GM19025 (cell line): ENCODE results near the gene PITPNM3.

ENCODE experiments used
- ATAC-seq: cut with Tn5 transposase; IDR thresholded peaks from one replicate; pipeline ENCODE4 v1.9.1; 2021; ENCODE audit warnings: mild to moderate bottlenecking, low read depth, moderate library complexity; ENCODE audit not compliant: unreplicated experiment

PITPNM3 gene

DNA sequence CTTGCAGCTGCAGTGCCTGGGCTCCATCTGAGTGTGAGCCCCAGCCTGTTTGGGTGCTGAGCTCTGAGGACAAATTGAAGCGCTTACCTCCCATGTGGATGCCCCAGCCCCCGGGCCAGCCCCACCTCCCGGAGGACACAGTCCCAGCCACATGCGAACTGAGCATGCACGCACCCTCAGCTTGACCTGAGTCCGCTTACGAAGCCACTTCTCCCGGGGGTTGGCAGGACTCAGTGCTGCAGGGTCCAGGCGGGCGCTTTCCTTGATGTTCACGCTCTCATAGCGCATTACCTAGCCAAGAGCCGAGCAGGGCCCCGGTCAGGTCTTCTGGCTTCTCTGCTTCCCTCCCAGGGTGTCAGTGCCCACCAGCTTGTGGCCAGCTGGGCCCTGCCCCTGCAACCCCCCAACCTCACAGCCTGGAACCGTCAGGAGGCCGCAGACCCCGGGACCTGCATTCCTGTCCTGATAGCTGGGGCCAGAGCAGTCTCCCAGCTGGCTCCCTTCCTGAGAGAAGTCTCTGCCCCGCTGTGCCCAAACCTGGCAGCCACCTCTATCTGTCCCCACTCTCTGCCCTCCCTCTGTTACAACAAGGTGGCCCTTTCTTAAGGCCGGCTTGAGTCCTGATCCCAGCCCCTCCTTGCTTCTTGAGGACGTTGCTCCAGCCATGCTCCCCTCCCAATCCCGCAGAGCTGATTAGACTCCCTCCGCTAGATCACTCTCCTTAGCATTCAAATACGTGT is 88.1 kb downstream of the PITPNM3 start:
- no peak for ATAC-seq

DNA sequence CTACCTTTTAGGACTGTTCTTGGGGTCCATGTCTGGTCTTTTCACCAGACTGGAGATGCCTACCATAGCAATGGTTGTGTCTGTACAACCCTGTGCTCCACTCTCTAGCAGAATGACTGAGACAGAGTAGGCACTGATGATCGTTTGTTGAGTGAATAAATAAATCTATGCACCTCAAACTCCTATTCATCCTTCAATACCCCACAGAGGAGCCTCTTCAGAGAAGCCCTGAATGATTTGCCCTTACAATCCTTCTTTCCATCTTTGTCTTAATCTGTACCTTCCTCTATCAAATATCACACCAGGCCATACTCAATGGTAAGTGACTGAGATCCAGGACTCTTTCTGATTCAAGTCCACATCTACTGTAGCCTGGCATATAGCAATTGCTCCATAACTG is 88.8 kb downstream of the PITPNM3 start:
- no peak for ATAC-seq

DNA sequence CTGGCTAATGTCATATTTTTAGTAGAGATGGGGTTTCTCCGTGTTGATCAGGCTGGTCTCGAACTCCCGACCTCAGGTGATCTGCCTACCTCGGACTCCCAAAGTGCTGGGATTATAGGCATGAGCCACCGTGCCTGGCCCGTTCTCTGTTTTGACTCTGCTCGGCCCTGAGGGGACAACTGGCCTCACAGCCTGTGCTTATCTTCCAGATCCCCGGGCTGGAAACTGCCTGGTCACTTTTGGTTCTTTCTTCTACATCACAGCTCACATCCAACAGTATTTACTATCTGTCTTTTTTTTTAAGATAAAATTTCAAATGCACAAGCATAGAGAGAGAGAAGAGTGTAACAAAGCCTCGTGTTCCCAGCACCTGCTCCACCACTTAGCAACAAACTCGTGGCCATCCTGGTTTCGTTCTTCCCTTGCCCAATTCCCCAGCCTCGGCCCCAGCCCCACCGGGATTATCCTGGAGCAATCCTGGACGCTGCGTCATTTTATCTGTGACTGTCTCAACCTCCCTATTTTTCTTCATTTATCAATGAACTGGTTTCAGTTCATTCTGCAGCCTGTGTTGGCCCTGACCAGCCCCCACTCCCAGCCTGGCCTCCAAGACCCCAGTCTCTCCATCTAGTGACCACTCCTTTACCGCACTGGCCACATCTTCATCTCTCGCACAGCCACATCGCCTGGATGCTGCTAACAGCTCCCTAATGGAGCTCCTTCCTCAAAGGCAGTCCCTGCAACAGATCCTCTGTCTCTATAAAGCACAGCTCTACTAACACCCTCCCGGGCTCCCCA is 91.0 kb downstream of the PITPNM3 start:
- no peak for ATAC-seq

DNA sequence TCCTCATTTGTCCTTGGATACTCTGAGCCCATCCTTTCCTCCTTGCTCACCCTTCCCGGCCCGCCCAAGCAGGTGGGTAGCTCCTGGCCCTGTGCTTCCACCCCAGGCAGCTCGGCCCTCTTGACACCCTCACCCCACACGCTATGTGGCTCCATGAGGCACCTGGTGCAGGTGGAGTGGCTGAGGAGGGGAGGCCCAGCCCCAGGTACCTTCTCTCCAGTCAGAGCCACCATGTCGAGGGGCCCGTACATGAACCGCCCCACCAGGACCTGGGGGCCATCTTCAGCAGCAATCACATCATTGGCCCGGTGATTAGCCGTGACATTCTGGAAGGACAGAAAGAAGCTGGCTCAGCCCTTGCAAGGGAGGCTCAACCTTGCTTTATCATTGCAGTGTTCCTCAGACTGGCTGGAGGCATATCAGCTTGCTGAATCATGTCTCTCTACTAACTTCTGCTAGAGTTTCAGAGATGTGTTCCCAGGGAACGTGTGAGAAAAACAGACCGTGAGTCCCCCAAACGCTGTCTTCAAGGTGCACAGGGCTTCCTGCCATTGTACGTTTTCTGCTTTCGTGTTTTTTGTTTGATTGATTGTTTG is 91.8 kb downstream of the PITPNM3 start:
- no peak for ATAC-seq

DNA sequence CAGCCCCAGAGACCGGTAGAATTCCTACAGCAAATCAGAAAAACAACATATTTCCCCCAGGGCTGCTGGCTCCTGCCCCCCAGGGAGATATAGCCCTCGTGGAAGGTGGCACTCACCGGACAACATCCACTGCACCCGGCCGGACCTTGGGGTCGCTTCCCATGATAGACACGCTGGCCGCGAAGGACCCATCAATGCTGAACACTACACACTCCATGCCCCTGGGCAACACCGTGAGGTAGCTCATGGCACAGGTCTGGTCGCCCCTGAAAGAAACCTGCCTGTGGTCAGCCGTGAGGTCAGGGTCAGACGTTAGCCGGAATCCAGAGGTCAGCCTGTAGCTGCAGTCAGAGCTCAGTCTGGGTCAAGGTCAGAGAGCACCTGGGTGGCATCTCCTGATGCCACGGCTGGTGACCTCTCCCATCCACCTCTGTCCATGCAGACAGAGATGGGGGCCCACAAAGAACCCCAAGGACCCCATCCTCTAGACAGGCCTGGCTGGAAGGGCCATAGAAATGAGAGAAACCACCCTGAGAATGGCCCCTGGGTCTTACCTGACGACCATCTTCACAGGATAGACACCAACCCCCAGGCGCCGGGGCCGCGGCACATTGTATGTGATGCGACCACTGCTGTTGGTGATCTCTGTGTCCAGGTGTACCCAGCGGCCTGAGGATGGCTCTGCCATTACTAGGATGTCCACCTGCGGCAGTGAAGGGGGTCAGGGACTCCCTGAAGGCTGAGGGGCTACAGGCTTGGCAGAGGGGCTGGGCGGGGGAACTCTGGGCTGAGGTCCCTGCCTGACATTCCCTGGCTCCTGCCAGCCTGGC is 92.5 kb downstream of the PITPNM3 start:
- ATAC-seq = no peak

DNA sequence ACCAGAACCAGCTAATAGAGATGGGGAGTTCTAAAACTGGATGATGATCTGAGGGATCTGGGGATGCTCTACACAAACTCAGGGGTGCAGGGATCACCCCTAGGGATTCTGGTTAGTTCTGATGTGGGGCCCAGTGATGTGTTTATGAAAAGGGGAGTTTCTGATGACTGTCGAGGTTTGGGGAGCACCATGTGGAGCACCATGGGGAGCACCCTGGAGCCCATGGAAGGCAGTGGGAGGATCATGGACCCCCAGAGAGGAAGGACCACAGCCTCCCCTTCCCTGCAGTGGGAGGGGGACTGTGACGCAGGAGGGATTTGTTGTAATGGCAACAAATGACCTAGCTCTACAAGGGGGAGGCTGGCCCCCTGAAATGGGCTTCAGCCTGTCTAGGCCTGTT is 93.7 kb downstream of the PITPNM3 start:
- ATAC-seq = no peak

DNA sequence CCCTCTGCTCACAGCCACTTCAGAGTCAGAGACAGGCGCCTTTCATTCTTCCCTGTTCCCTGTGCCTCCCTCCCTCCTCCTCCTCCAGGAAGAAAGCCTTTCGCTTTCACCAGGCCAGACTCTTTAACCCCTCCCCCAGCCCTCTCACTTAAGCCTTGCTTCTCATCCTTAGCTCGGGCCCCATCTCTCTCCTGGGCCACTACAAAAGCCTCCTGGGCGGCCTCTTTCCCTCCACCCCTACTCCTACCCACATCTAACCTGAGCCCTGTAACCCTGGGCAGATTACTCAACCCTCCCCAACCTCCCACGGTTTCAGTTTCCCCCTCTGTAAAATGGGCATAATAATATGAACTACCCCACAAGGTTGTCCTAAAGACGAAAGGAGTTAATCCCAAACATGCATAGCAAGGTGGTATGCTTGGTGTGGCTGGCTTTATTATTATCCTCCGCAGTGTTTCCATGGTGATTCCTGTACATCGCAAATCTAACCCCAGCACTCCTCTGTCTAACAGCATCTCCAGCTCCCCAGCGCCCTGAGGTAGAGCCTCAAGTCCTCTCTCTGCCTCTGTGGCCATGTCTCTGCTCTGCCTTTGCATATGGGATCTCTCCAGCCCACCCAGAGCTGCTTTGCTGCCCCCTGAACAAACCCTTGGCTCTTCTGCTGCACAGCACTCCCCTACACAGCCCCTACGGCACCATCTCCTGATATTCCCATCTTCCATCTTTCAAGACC is 94.4 kb downstream of the PITPNM3 start:
- ATAC-seq = no peak

DNA sequence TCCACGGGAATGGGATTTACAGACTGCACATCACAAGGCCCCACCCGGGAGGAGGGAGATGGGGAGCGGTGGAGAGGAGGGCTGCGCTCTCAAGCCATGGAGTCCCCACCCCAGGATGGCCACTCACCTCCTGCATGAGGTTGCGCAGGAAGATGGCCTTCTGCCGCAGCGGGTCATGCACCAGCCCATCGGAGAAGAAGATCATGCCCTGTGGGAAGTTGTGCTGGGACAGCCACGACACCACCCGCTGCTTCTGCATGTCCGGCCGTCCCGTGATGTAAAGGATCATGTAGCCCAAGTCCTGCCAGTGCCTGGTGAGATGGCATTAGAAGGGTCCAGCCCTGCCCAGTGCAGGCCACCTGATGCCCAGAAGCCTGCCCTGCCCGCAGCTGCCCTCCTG is 95.1 kb downstream of the PITPNM3 start:
- ATAC-seq = no peak

DNA sequence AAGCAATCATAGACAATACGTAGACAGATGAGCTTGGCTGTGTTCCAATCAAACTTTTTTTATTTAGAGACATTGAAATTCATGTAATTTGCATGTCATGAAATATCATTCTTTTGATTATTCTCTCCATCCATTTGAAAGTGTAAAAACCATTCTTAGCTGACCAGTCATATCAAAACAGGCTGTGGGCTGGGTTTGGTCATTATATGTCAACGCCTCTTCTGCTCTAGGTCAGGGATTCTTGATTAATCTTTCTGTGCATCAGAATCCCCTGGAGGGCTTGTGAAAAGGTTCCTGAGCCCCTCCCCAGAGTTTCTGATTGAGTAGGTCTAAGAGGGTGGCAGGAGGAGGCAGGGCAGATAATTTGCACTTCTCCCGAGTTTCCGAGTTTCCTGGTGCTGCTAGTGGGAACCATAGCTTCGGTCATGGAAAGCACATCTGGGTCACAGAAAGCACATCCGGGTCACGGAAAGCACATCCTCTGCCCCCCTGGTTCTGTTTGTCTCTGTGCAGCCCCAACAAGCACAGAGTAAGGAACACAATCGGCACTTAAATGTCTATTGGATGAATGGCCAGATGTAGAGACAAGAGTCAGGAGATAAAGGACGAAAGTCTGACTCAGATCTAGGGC is 95.7 kb downstream of the PITPNM3 start:
- no peak for ATAC-seq

DNA sequence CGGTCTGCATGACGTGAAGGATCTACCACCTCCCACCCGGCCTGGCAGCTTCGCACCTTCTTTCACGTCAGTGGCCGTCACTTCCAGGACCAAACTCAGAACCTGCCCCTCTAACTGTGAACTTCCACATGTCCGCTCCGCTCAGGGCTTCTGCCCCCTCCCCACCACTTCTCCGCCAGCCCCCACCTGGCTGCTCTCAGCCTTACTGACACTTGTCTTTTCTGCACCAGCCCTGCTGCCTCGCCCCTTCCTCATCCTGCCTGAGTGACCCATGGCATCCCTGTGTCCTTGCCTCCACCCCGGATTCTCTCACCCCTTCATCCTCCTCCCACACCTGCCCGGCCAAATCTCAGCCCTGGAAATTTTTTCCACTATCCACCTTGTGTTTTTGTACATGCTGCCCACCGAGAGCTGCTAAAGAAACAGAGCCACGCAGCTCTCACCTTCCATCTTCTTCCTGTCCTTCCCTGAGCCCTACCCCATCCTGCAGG is 97.8 kb downstream of the PITPNM3 start:
- ATAC-seq = no peak

DNA sequence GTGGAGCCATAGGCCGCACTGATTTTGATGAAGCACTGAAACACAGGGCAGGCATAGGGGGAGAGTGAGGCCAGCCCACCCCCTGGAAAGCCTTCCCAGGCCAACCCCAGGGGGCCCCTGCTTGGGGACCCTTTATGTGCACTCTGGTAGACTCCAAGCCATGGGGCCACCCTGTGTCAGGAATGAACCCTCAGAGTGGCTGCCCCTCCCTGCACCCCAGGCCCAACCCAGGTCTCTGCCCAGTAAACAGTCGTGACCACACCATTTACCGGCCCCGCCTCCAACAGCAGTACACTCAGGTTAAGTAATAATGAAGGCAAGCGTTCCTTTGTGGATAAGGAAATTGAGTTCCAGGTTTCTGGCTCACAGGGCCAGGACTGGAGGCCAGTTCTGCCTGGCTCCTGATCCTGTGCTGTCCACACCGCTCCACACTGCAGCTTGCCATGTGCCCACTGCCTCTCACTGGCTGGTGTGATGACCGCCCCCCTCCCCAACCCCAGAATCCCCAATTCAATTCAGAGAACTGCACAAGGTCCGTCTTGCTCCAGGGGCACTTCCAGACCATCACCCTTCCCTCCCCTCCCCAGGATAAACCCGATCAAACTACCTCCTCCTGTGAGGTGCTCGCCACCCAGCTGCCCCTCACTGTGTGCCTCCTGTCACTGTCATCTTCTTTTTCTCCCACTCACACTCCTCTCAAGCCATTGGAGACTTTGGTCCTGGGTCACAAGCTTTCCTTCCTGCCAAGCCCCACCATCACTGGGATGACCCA is 98.5 kb downstream of the PITPNM3 start:
- ATAC-seq = no peak

DNA sequence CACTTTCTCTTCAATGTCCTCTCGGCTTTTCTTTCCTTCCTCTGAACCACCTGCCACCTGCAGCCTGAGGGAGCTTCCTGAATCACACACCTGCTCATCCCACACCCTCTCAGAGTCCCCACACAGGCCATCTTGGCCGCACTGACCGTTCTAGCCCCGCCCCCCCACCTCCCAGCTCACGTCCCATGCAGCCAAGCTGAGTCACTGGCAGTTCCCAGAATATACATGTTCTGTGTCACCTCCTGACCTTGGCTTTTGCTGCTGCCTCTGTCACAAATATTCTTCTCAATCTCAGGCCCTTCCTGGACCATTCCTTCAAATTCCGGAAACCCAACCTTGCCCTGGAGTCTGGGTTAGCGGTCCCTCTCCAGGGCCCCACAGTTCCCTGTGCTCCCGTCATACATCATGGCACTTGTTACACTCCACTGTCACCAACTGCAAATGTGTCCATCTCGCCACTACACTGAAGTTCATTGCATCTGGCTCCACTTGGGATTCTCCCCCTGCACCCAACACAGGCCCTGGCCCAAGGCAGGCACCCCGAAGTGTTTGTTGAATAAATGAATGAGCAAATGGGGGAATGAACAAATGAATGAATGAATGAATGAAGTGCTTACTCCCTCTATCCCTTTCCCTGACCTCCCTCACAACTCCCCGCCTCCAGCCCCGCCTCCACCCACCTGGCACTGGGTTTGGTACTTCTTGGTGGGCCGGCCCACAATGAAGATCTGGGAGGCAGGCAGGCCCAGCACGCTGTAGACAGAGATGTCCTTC is 99.3 kb downstream of the PITPNM3 start:
- no peak for ATAC-seq

DNA sequence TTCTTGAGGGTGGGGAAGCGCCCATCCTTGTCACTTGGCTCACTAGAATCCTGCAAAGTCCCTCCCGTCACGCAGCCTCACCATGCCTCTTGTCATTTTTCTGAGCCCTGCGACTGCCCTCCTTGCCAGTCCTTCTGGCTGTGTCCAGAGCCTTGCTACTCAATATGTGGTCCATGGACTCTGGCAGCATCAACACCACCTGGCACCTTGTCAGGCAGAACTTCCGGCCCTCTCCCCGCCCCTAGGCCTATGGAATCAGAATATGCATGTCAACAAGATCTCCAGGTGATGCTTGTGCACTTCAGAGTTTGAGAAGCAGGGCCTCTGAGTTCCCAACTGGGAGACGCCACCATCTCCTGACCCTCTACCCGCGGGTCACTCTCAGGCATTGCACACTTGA is 100.0 kb downstream of the PITPNM3 start:
- ATAC-seq = no peak

DNA sequence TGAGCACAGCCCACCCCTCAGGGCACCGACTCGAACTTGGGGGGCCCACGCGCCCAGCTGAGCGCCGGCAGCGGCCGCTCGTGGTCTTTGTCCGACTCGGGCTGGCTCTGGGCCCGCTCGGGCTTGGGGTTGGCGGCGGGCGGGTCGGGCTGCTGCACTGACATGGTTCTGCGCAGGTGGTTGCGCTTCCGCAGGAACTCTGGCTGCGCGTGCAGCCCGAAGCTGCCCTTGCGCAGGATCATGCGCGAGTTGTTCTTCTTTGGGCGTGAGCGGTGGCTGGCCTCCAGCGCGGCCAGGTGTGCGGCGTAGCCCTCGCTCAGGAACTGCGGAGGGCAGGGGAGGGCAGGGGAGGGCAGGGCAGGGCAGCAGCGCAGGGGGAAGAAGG is 101.0 kb downstream of the PITPNM3 start:
- no peak for ATAC-seq

DNA sequence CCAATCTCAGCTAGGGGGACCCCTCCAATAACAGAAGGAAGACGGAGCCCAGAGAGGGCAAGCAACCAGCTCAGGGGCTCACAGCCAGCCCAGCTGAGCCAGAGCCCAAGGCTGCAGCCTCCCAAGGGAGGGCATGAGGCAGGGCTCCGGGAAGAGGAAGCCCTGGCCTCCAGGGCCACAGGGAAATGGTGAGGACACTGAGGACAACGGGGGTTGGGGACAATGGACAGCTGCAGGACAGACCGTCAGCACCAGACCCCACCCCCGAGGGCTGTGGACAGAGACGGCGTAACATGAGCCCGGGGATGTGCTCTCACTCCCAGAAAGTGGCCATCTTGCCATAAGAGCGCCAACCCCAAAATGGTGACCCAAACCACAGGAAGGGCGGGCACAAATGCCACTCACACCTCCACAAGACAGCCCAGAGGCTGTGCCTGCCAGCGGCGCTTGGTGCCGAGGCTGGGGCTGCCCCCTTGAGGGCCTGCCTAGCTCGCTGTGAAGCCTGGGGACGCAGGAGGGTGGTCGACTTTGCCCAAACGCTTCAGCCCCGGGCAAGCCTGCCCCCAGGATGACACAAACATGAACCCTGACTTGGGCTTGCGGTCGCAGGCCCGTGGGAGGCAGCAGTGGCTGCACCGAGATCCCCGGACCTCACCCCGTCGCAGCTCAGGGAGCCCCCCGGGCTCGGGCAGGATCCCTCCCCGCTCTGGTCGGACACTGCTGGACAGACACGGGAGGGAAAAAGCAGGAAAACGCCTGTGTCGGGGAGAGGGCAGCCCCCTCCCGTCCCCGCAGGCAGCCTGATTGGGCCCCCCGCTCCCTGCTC is 101.6 kb downstream of the PITPNM3 start:
- no peak for ATAC-seq

DNA sequence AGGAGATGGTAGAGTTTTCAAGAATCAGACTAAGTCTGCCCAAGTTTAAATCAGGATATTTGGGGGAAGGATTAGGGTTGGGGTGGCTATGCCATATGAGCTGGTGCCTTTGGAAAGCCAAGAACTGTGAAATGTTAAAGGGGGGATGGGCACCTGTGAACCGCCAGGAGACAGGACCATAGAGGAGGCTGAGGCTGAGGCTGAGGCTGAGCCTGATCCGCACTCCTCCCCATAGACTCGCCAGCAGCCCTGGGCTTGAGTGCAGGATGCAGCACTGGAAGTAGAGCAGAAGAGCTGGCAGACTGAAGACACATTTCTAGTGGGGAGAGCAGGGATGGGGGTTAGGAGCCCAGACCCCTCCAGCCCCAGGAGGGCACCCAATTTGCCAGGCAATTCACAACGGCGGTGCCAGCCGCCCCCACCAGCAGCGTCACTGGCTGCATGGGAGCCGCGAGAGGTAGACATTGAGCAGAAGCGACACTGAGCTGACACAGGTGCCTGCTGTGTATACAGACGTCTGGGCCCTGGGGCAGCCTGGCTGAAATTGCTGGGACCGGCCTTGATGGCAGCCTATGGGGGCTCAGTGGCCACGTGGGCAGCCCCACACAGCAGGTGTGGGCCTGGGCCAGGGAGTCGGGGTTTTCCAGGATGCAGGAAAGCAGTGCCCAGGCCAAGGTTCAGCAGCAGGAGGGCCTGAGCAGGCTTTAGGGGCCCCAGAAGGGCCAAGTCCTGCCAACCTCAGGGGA is 102.9 kb downstream of the PITPNM3 start:
- ATAC-seq = no peak
